IPS DF 4.7 (cell line): ENCODE results near the gene GAS6.
"Not testable (repeated sequence)": the region's sequence is repeated elsewhere in the genome, so short reads cannot be mapped to it uniquely, and the experiment has no call there.

Experiments
- DNase-seq: peaks from one replicate; pipeline ENCODE4 v3.0.0-alpha.2; 2013; ENCODE audit warnings: low spot score; ENCODE audit errors: extremely low read depth

GAS6 gene

GRCh38 chr13:113837560-113838355 is 26.1 kb downstream of the GAS6 start:
- no peak for DNase-seq

DNA sequence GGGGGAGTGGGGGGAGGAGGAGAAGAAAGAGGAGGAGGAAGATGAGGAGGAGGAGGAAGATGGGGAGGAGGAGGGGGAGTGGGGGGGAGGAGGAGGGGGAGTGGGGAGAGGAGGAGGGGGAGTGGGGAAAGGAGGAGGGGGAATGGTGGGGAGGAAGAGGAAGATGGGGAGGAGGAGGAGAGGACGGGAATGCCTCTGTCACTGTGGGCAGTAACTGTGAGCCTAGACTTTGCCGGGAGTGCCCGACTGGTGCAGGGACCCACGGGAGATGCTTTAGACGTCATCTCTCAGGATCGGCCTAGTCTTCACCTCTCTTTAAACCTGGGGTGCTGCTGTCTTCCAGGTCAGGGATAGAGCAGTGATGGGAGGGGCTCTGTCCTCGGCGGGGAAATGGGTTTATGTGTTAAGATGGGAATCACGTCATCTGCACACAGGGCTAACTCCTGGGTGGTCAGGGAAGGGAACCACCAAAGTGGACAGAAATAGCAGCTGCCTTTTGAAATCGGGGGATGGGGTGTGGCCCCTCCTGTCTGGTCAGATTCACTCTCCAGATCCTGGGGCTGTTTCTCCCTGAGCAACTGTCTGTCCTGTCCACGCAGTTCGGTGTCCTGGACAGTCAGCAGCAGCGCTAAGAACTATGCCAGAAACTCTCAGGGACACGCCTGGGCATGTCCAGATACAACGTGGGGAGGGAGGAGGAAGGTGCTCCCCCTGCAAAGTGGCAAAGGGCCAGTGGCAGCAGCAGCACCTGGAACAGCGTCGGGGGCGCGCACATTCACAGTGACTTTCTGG is 26.9 kb downstream of the GAS6 start:
- DNase-seq = no peak

GRCh38 chr13:113835461-113836270 is 28.2 kb downstream of the GAS6 start:
- no peak for DNase-seq

DNA sequence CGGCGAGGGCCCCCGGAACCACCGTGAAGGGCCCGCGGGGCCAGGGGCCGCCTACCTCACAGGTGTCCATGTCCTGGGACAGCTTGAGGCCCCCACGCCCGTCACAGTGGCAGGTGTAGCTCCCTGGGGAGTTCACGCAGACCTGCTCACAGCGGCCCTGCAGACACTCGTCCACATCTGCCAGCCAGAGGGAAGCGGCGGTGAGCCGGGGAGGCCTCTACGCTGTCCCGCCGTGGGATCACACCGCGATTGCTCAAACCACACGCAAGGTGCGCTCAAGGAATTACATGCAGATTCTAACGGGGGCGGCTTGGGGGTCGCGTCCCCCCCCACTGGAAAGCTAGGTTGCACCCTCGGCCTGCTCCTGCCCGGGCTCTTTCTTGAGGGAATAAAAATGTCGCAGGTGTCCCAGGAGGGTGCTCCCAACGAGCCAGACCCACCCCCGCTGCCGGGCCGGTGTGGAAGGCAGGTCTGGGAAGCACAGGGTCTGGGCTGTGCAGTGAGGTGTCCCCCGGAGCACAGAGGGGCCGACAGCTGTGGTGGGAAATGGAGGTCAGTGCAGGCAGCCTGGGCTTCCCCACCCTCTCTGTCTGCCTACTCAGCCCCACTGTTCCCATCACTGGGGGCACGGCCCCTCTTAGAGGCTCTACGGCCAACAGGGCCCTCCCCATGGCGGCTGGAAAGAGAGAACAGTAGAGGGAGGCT is 29.2 kb downstream of the GAS6 start:
- DNase-seq = no peak

GRCh38 chr13:113834006-113834405 is 29.9 kb downstream of the GAS6 start:
- DNase-seq = not testable (repeated sequence)

GRCh38 chr13:113833111-113833830 is 30.6 kb downstream of the GAS6 start:
- DNase-seq = no peak

DNA sequence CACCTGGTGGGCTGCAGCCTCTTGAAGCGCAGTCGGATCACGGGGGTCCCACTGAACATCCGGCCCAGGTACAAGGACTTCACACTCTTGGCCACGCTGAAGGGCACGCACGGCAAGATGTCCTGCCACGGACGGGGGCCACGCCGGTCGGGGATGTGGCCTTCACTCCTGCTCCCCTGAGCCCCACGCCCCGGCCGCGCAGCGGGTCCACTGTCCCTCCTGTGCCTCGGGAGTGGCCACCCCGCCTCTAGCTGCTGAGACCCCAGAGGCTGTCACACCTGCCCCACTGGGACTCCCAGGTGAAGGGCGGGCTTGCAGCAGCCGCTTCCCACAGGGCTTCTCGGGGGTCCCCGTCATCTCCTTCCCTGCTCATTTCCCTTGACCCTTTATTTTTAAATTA is 31.2 kb downstream of the GAS6 start:
- no peak for DNase-seq

DNA sequence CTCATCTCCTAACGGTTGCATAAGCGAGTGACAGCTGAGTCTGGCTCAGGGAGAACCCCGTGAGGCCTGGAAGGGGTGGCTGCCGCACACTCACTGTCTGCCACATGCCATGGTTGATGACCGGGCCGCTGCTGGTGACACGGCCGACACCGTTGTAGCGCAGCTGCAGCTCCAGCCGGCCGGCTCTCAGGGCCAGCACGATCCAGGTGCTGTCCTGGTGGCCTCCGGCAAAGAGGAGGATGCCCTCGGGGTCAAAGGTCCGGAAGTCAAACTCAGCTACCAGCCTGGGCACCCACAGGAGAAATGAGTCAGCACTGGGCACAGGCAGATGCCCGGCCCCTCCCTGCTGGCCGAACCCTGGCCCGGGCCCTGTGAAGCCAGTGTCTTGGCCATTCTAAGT is 31.7 kb downstream of the GAS6 start:
- DNase-seq = no peak

DNA sequence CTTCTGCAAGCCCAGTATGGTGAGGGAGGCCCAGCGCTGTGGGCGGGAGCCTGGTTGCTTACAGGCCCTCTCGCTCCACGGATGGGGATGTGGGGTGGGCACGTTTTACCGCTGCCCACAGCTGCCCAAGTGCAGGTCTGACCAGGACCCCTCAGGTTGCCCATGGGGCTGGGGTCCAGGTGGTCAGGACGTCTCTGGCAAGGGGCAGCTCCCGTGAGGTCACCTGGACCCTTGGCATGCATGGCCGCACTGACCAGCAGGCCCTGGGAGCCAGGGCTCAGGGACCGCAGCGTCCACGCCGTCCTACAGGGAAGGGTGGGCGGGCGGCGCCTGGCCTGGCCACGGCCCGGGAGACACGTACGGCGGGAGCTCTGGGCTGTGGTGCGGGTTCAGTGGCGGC is 32.8 kb downstream of the GAS6 start:
- no peak for DNase-seq

DNA sequence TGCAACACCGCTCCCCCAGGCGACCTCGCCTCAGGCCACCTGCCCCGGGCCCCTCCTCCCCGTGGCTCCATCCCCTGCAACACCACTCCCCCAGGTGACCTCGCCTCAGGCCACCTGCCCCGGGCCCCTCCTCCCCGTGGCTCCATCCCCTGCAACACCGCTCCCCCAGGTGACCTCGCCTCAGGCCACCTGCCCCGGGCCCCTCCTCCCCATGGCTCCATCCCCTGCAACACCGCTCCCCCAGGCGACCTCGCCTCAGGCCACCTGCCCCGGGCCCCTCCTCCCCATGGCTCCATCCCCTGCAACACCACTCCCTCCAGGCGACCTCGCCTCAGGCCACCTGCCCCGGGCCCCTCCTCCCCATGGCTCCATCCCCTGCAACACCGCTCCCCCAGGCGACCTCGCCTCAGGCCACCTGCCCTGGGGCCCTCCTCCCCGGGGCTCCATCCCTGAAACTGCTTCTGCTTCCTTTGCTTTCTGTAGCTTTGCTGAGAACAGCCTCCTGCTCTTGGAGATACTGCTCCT is 33.4 kb downstream of the GAS6 start:
- not testable (repeated sequence) for DNase-seq

DNA sequence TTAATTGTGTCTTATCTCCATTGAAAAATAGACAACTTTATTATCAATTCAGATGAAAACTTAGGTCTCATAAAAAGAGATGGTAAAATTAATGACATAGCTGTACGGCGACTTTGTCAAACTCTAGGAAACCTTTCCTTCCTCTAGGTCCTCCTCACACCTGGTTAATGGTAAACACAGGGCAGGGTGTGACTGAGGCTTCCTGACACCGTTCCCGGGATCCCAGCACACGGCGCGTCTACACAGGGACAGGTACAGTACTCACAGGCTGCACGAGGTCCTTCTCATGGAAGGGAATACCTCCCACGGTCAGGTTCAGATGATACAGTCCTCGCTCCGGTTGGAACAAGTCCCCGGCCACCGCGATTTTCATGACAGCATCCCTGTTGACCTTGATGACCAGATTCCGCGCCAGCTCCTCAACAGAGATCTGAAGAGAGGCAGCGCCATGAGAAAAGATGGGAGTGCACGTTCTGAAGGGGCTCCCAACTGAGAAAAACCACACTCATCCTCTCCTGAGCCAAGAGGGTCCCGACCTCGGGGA is 35.5 kb downstream of the GAS6 start:
- no peak for DNase-seq

DNA sequence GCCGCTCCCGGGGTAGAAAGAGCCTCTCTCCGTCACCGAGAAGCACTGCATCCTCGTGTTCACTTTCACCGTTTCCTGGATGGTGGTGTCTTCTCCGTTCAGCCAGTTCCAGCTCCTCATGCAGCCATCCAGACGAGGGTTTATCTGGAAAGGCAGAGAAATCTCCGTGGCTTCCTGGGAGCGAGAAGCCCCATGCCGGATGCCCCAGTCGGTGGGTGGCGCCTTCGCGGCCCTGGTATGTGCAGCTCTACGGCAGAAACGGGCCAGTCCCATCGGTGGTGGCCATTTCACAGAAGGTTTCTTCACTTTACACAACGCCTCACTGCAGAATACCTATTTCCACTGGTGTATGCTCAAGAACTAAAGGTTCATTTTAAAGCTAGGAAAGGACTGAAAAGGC is 36.9 kb downstream of the GAS6 start:
- DNase-seq = no peak

DNA sequence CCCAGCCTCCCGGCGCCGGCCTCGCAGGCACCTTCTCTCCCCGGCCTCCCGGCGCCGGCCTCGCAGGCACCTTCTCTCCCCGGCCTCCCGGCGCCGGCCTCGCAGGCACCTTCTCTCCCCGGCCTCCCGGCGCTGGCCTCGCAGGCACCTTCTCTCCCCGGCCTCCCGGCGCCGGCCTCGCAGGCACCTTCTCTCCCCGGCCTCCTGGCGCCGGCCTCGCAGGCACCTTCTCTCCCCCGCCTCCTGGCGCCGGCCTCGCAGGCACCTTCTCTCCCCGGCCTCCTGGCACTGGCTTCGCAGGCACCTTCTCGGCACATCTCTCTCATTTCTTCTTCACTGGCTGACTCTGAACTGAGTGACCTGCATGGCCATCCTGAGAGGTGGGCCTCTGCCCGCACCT is 37.4 kb downstream of the GAS6 start:
- not testable (repeated sequence) for DNase-seq

DNA sequence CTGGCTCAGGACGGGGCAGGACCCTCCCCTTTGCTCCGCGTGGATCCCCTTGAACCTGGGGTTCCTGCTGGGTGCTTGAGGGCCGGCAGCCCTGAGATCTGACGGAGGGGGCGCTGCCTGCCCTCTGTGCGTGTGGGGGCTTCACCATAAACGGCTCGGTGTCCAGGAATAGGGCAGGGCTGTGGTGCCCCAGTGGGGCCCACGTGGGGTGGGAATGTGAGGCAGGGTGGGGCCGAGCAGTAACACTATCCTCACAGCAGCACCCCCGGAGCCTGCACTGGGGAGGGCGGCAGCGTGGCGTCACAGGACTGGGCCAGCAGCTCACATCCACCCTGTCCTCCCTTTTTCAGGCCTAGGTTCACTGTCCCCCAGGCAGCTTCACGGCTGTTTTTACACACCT is 38.0 kb downstream of the GAS6 start:
- DNase-seq = no peak

DNA sequence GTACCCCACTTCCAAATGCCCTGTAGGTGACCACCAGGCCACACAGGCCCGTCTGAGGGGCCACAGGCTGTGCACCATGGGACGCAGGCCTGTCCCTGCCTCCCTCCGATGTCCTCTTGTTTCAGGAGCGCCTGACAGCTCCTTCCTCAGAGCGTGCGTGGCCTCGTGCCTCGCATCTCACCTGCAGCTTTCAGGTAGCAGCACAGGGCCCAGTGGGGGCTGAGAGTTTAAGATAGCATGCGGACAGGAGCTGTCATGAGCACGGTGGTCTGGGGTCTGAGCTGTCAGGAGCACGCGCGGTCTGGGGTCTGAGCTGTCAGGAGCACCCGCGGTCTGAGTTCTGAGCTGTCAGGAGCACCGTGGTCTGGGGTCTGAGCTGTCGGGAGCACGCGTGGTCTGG is 40.1 kb downstream of the GAS6 start:
- no peak for DNase-seq

GRCh38 chr13:113822956-113823744 is 40.7 kb downstream of the GAS6 start:
- DNase-seq = no peak

DNA sequence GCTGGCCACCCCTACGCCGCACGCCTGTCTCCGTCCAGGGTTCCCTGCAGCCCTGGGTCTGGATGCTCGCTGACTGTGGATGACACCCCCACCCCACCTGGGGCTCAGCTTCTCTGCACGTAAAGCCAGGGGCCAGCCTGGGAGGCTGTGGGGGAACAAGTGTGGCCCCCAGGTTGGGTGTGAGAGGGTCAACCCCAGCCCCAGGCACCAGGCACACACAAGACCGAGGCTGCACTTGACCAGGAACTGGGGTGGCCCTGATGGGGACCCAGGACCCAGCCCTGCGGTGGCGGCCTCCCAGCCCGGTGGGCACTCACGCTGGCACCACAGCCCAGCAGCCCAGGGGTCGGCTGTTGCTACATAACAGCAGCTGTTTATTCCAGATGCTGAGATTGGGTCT is 41.6 kb downstream of the GAS6 start:
- no peak for DNase-seq

DNA sequence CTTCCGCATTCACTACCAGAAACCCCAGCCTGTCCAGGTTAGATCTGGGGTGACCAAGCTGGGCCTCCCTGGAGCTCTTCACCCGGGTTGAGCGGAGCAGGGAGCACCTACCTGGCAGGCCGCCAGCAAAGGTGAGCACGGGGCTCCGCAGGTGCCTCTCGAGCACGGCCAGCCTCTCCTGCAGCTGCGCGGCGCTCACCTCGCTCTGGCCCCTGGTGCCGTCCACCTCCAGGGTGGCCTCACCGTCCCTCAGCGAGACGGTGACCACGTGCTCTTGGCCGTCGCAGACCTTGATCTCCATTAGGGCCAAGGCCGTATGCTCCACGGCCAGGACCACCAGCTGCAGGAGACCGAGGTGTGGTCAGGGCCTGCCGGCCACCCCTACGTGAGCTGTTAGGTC is 42.0 kb downstream of the GAS6 start:
- no peak for DNase-seq
